K562 (cell line): ENCODE data around the gene STYX. TPM values are rescaled to one million over a fixed set of nuclear protein-coding genes. Genes with fewer than 3 reads are reported as not detected.
A peak's percentile ranks its signal among the peaks of the same experiment; 100 is the strongest.

Experiments
- CLOCK ChIP-seq: fragments of 250-450 bp; sonication (Bioruptor Pico); IDR thresholded peaks from 2 replicates; pipeline ENCODE4 v1.4.0; 2020; ENCODE audit warnings: mild to moderate bottlenecking, moderate library complexity, borderline replicate concordance
- E2F8 ChIP-seq: fragments of 450-650 bp; IDR thresholded peaks from 2 replicates; pipeline ENCODE4 v1.7.1; 2018; ENCODE audit warnings: mild to moderate bottlenecking, low read depth; ENCODE audit not compliant: partially characterized antibody
- EP400 ChIP-seq: fragments of 450-650 bp; IDR thresholded peaks from 2 replicates; pipeline ENCODE4 v1.6.1; 2017; ENCODE audit warnings: antibody characterized with exemption, mild to moderate bottlenecking, moderate library complexity
- GABPA ChIP-seq: fragments of 200-800 bp; sonication (Bioruptor generic); conservative IDR thresholded peaks from 2 replicates; pipeline ENCODE4 v1.6.1; 2016; ENCODE audit warnings: low read depth, missing genetic modification characterization, missing compliant biosample characterization
- GABPB1 ChIP-seq: sonication (generic); formaldehyde crosslinking; IDR thresholded peaks from 2 replicates; pipeline ENCODE4 v1.8.0; 2022; ENCODE audit warnings: mild to moderate bottlenecking, missing genetic modification reagents
- KDM2B ChIP-seq: fragments of 250-450 bp; sonication (Bioruptor Pico); IDR thresholded peaks from 2 replicates; pipeline ENCODE4 v1.8.0; 2021; ENCODE audit warnings: mild to moderate bottlenecking, moderate library complexity
- NR4A1 ChIP-seq, 2 experiments: fragments of 250-450 bp in 1 of 2; fragments of 450-650 bp in 1 of 2; sonication (Bioruptor Pico) in 1 of 2; IDR thresholded peaks; 2 replicates each; pipeline versions ENCODE4 v1.4.0 to v1.6.1; 2016 to 2020; ENCODE audit warnings: mild to moderate bottlenecking in 2 of 2, missing compliant biosample characterization in 1 of 2, missing genetic modification characterization in 1 of 2, moderate library complexity in 1 of 2
- RB1 ChIP-seq: fragments of 450-650 bp; IDR thresholded peaks from 2 replicates; pipeline ENCODE4 v1.6.1; 2017; ENCODE audit warnings: low read depth, mild to moderate bottlenecking
- RBBP5 ChIP-seq: fragments of 200-600 bp; sonication (generic); IDR thresholded peaks from 2 replicates; pipeline ENCODE4 v1.6.1; 2012; ENCODE audit warnings: borderline replicate concordance, mild to moderate bottlenecking, low read length, control low read depth, inconsistent platforms; ENCODE audit not compliant: insufficient read depth, poor library complexity, severe bottlenecking
- SP1 ChIP-seq: sonication (generic); formaldehyde crosslinking; IDR thresholded peaks from 2 replicates; pipeline ENCODE4 v1.8.1; 2022; ENCODE audit warnings: mild to moderate bottlenecking, missing genetic modification reagents
- TFAP4 ChIP-seq: sonication (generic); formaldehyde crosslinking; IDR thresholded peaks from 2 replicates; pipeline ENCODE4 v1.8.0; 2022; ENCODE audit warnings: missing genetic modification reagents, mild to moderate bottlenecking, moderate library complexity, borderline replicate concordance
- ZNF217 ChIP-seq: sonication (generic); formaldehyde crosslinking; IDR thresholded peaks from 2 replicates; pipeline ENCODE4 v1.8.0; 2022; ENCODE audit warnings: mild to moderate bottlenecking, missing genetic modification reagents
- ZNF395 ChIP-seq: fragments of 200-800 bp; sonication (Bioruptor generic); IDR thresholded peaks from 2 replicates; pipeline ENCODE4 v1.6.1; 2017; ENCODE audit warnings: missing genetic modification characterization, missing compliant biosample characterization
- ZNF696 ChIP-seq: fragments of 250-450 bp; sonication (Bioruptor Pico); conservative IDR thresholded peaks from 2 replicates; pipeline ENCODE4 v1.4.0; 2020; ENCODE audit warnings: mild to moderate bottlenecking, moderate library complexity
- ZNF740 ChIP-seq, 3 experiments: fragments of 200-800 bp in 1 of 3; sonication (Bioruptor generic) in 1 of 3; sonication (generic) in 1 of 3; formaldehyde crosslinking in 1 of 3; IDR thresholded peaks; 2 replicates each; pipeline versions ENCODE4 v1.6.1 to v1.8.0; 2016 to 2022; ENCODE audit warnings: mild to moderate bottlenecking in 2 of 3, missing compliant biosample characterization in 2 of 3, missing genetic modification characterization in 2 of 3, missing genetic modification reagents in 1 of 3
- polyA plus RNA-seq, 8 experiments: library from polyadenylated mRNA; depleted of rRNA in 4 of 8; stranded (reverse) in 5 of 8; unstranded in 3 of 8; fragments of >200 nt; fragmentation: Nextera tagmentation in 2 of 8; fragmentation: Illumina TruSeq in 1 of 8; extraction: Ambion mirVana in 2 of 8; extraction: Trizol in 1 of 8; gene quantifications; 2 replicates each; pipeline versions ENCODE4 v1.2.1 to v1.2.3, GENCODE V29; 2011 to 2014; ENCODE audit warnings: inconsistent platforms in 1 of 8, missing spikeins in 1 of 8
- total RNA-seq, 7 experiments: library from RNA; depleted of rRNA in 6 of 7; stranded (reverse); fragments of >200 nt in 6 of 7; fragmentation: Illumina TruSeq in 2 of 7; extraction: Trizol in 2 of 7; gene quantifications; 2 replicates each; pipeline versions ENCODE4 v1.2.1 to v1.2.3, GENCODE V29; 2011 to 2021; ENCODE audit warnings: low replicate concordance in 1 of 7

STYX gene
- total and polyA plus RNA-seq, 9 of the 15 experiments (the other 6 are each of a cell fraction or from before 2014, with no cell fraction given) = 5.0 to 15.4 (median 10.6) TPM

- TF ChIP-seq E2F8 (no peak), TFAP4 (peak; percentile 74), KDM2B (CRISPR knock-in tag) (0 out of 2 replicates have a peak, but pooled peaks have one; percentile 18), ZNF740 (CRISPR knock-in tag; IDR thresholded peaks at IDR 0.05) (0 out of 2 replicates have a peak, but pooled peaks have one; percentile 41), ZNF740 (tag; IDR thresholded peaks at IDR 0.05) (no peak), SP1 (CRISPR knock-in tag) (0 out of 2 replicates have a peak, but pooled peaks have one; percentile 33), ZNF395 (CRISPR knock-in tag) (peak; percentile 61; the same call in 1 of the 2 replicates), RBBP5 (peak; percentile 72), ZNF217 (no peak), ZNF696 (CRISPR knock-in tag) (no peak), GABPA (peak; percentile 85), NR4A1 (CRISPR knock-in tag; IDR thresholded peaks at IDR 0.05) (no peak), NR4A1 (tag; IDR thresholded peaks at IDR 0.05) (no peak), RB1 (peak; percentile 67; the same call in 1 of the 2 replicates), GABPB1 (CRISPR knock-in tag) (peak; percentile 67), EP400 (peak; percentile 84), CLOCK (CRISPR knock-in tag) (no peak)
Observed at GRCh38 chr14:52791223-52792096, 61.5 kb downstream of the STYX start, which contains the start of gene GNPNAT1 (continued).
